HG03457 (cell line): ENCODE data around the gene FBXO3.

Experiments
- ATAC-seq: cut with Tn5 transposase; IDR thresholded peaks from one replicate; pipeline ENCODE4 v1.9.1; 2021; ENCODE audit warnings: moderate number of reproducible peaks; ENCODE audit not compliant: unreplicated experiment

The FBXO3 gene

GRCh38 chr11:33772870-33773269 lies 1.4 kb downstream of the FBXO3 start:
- no peak for ATAC-seq

- ATAC-seq, result no peak
Observed at GRCh38 chr11:33772300-33772699, 2.0 kb downstream of the FBXO3 start.

GRCh38 chr11:33770236-33770635 lies 4.1 kb downstream of the FBXO3 start:
- no peak for ATAC-seq

- no peak for ATAC-seq
Observed at GRCh38 chr11:33769542-33769941, 4.8 kb downstream of the FBXO3 start.

GRCh38 chr11:33767624-33768023 lies 6.7 kb downstream of the FBXO3 start:
- no peak for ATAC-seq

- no peak for ATAC-seq
Observed at GRCh38 chr11:33766085-33766484, 8.2 kb downstream of the FBXO3 start.

- ATAC-seq, result no peak
Observed at GRCh38 chr11:33761471-33761870, 12.8 kb downstream of the FBXO3 start.

- peak; percentile 93 for ATAC-seq
Observed at GRCh38 chr11:33753304-33753967, 20.9 kb downstream of the FBXO3 start.

GRCh38 chr11:33751878-33752277 lies 22.4 kb downstream of the FBXO3 start:
- ATAC-seq, result no peak

- no peak for ATAC-seq
Observed at GRCh38 chr11:33747979-33748378, 26.3 kb downstream of the FBXO3 start.

GRCh38 chr11:33743291-33743690 lies 31.0 kb downstream of the FBXO3 start:
- no peak for ATAC-seq

- no peak for ATAC-seq
Observed at GRCh38 chr11:33742249-33742851, 32.0 kb downstream of the FBXO3 start.

GRCh38 chr11:33741806-33742205 lies 32.5 kb downstream of the FBXO3 start:
- ATAC-seq, result no peak

GRCh38 chr11:33737362-33737821 lies 36.9 kb downstream of the FBXO3 start:
- no peak for ATAC-seq

GRCh38 chr11:33736148-33736812 lies 38.0 kb downstream of the FBXO3 start, which contains the start of gene CD59:
Gene CD59, minus strand, starts transcription at chr11:33736423. Its CDS starts 13,978 bp downstream, at chr11:33722445.
- ATAC-seq, result peak; percentile 41

GRCh38 chr11:33735271-33736147 lies 38.8 kb downstream of the FBXO3 start:
- peak; percentile 39 for ATAC-seq

GRCh38 chr11:33734441-33735270 lies 39.7 kb downstream of the FBXO3 start:
- ATAC-seq, result no peak

- ATAC-seq, result no peak
Observed at GRCh38 chr11:33733980-33734379, 40.3 kb downstream of the FBXO3 start.

GRCh38 chr11:33731723-33732531 lies 42.4 kb downstream of the FBXO3 start:
- no peak for ATAC-seq
